ENCODE data around the gene PXMP4.
"Not testable (repeated sequence)": the region's sequence is repeated elsewhere in the genome, so short reads cannot be mapped to it uniquely, and the experiment has no call there.

PXMP4 gene

GRCh38 chr20:33701629-33702450, 18.3 kb downstream of the PXMP4 start:
- H3K27me3 ChIP-seq (replicated peaks; ENCODE audit: control insufficient read depth, insufficient read depth, low read length), result no peaks in the 10 kb centered on the region

GRCh38 chr20:33700696-33701441, 19.2 kb downstream of the PXMP4 start:
- H3K27me3 ChIP-seq (replicated peaks; ENCODE audit: control insufficient read depth, insufficient read depth, low read length); DNase-seq (ENCODE audit: low read depth); H3K4me3 ChIP-seq (ENCODE audit: low read length); H3K9ac ChIP-seq (ENCODE audit: low read length); H3K9me3 ChIP-seq (ENCODE audit: control insufficient read depth, low read length); H3K36me3 ChIP-seq (ENCODE audit: control insufficient read depth, insufficient read depth, low read length, severe bottlenecking): not testable (repeated sequence)
- peaks cover 12% of the 10 kb centered on the region for H3K4me1 ChIP-seq (ENCODE audit: control insufficient read depth, insufficient read depth, low read length)

More at GRCh38 chr20:33701629-33702450, 18.3 kb downstream of the PXMP4 start:
- DNase-seq (ENCODE audit: low read depth), result no peak
- no peak overlapping the region for H3K4me3 ChIP-seq (ENCODE audit: low read length)
- no peaks in the 10 kb centered on the region for H3K9me3 ChIP-seq (ENCODE audit: control insufficient read depth, low read length)
- H3K36me3 ChIP-seq (ENCODE audit: control insufficient read depth, insufficient read depth, low read length, severe bottlenecking), result no peaks in the 10 kb centered on the region
- peaks cover 7% of the 10 kb centered on the region for H3K4me1 ChIP-seq (ENCODE audit: control insufficient read depth, insufficient read depth, low read length)
- H3K9ac ChIP-seq (ENCODE audit: low read length), result no peak overlapping the region

- H3K27me3 ChIP-seq (replicated peaks; ENCODE audit: control insufficient read depth, insufficient read depth, low read length); H3K36me3 ChIP-seq (ENCODE audit: control insufficient read depth, insufficient read depth, low read length, severe bottlenecking); DNase-seq (ENCODE audit: low read depth); H3K4me3 ChIP-seq (ENCODE audit: low read length); H3K9me3 ChIP-seq (ENCODE audit: control insufficient read depth, low read length); H3K9ac ChIP-seq (ENCODE audit: low read length): not testable (repeated sequence)
- peaks cover 19% of the 10 kb centered on the region for H3K4me1 ChIP-seq (ENCODE audit: control insufficient read depth, insufficient read depth, low read length)
Measured at GRCh38 chr20:33698966-33699365, 21.1 kb downstream of the PXMP4 start.

- Histone ChIP-seq H3K4me3 (ENCODE audit: low read length) (no peak overlapping the region), H3K4me1 (ENCODE audit: control insufficient read depth, insufficient read depth, low read length) (peaks cover 19% of the 10 kb centered on the region), H3K9ac (ENCODE audit: low read length) (peak overlapping the region; percentile 42), H3K27me3 (replicated peaks; ENCODE audit: control insufficient read depth, insufficient read depth, low read length) (no peaks in the 10 kb centered on the region), H3K9me3 (ENCODE audit: control insufficient read depth, low read length) (no peaks in the 10 kb centered on the region), H3K36me3 (ENCODE audit: control insufficient read depth, insufficient read depth, low read length, severe bottlenecking) (no peaks in the 10 kb centered on the region)
- DNase-seq (ENCODE audit: low read depth), result peak; percentile 90
Measured at GRCh38 chr20:33697129-33697528, 23.0 kb downstream of the PXMP4 start.

GRCh38 chr20:33696448-33696847, 23.7 kb downstream of the PXMP4 start:
- Histone ChIP-seq H3K9me3 (ENCODE audit: control insufficient read depth, low read length) (no peaks in the 10 kb centered on the region), H3K27me3 (replicated peaks; ENCODE audit: control insufficient read depth, insufficient read depth, low read length) (no peaks in the 10 kb centered on the region), H3K36me3 (ENCODE audit: control insufficient read depth, insufficient read depth, low read length, severe bottlenecking) (no peaks in the 10 kb centered on the region), H3K9ac (ENCODE audit: low read length) (no peak overlapping the region), H3K4me3 (ENCODE audit: low read length) (no peak overlapping the region), H3K4me1 (ENCODE audit: control insufficient read depth, insufficient read depth, low read length) (peaks cover 19% of the 10 kb centered on the region)
- no peak for DNase-seq (ENCODE audit: low read depth)

- no peaks in the 10 kb centered on the region for H3K36me3 ChIP-seq (ENCODE audit: control insufficient read depth, insufficient read depth, low read length, severe bottlenecking)
- no peaks in the 10 kb centered on the region for H3K9me3 ChIP-seq (ENCODE audit: control insufficient read depth, low read length)
- no peaks in the 10 kb centered on the region for H3K27me3 ChIP-seq (replicated peaks; ENCODE audit: control insufficient read depth, insufficient read depth, low read length)
- H3K9ac ChIP-seq (ENCODE audit: low read length), result no peak overlapping the region
- H3K4me3 ChIP-seq (ENCODE audit: low read length), result no peak overlapping the region
- DNase-seq (ENCODE audit: low read depth), result no peak
- H3K4me1 ChIP-seq (ENCODE audit: control insufficient read depth, insufficient read depth, low read length), result peaks cover 25% of the 10 kb centered on the region
Measured at GRCh38 chr20:33694639-33695012, 25.5 kb downstream of the PXMP4 start.

- Histone ChIP-seq H3K27me3 (replicated peaks; ENCODE audit: control insufficient read depth, insufficient read depth, low read length) (no peaks in the 10 kb centered on the region), H3K9me3 (ENCODE audit: control insufficient read depth, low read length) (no peaks in the 10 kb centered on the region), H3K9ac (ENCODE audit: low read length) (no peak overlapping the region), H3K4me1 (ENCODE audit: control insufficient read depth, insufficient read depth, low read length) (peaks cover 31% of the 10 kb centered on the region), H3K4me3 (ENCODE audit: low read length) (no peak overlapping the region), H3K36me3 (ENCODE audit: control insufficient read depth, insufficient read depth, low read length, severe bottlenecking) (no peaks in the 10 kb centered on the region)
- no peak for DNase-seq (ENCODE audit: low read depth)
Measured at GRCh38 chr20:33693741-33694638, 26.1 kb downstream of the PXMP4 start.

- H3K36me3 ChIP-seq (ENCODE audit: control insufficient read depth, insufficient read depth, low read length, severe bottlenecking), result no peaks in the 10 kb centered on the region
Measured at GRCh38 chr20:33693289-33693688, 26.8 kb downstream of the PXMP4 start.

GRCh38 chr20:33689973-33690372, 30.1 kb downstream of the PXMP4 start:
- no peaks in the 10 kb centered on the region for H3K36me3 ChIP-seq (ENCODE audit: control insufficient read depth, insufficient read depth, low read length, severe bottlenecking)
- no peak overlapping the region for H3K4me3 ChIP-seq (ENCODE audit: low read length)
- no peaks in the 10 kb centered on the region for H3K27me3 ChIP-seq (replicated peaks; ENCODE audit: control insufficient read depth, insufficient read depth, low read length)
- H3K9me3 ChIP-seq (ENCODE audit: control insufficient read depth, low read length), result no peaks in the 10 kb centered on the region
- H3K4me1 ChIP-seq (ENCODE audit: control insufficient read depth, insufficient read depth, low read length), result peaks cover 44% of the 10 kb centered on the region
- DNase-seq (ENCODE audit: low read depth), result no peak
- no peak overlapping the region for H3K9ac ChIP-seq (ENCODE audit: low read length)

More at GRCh38 chr20:33693289-33693688, 26.8 kb downstream of the PXMP4 start:
- Histone ChIP-seq H3K4me1 (ENCODE audit: control insufficient read depth, insufficient read depth, low read length) (peaks cover 38% of the 10 kb centered on the region), H3K9me3 (ENCODE audit: control insufficient read depth, low read length) (no peaks in the 10 kb centered on the region), H3K9ac (ENCODE audit: low read length) (no peak overlapping the region), H3K27me3 (replicated peaks; ENCODE audit: control insufficient read depth, insufficient read depth, low read length) (no peaks in the 10 kb centered on the region), H3K4me3 (ENCODE audit: low read length) (no peak overlapping the region)
- no peak for DNase-seq (ENCODE audit: low read depth)

GRCh38 chr20:33689493-33689892, 30.6 kb downstream of the PXMP4 start:
- Histone ChIP-seq H3K9ac (ENCODE audit: low read length) (no peak overlapping the region), H3K4me1 (ENCODE audit: control insufficient read depth, insufficient read depth, low read length) (peaks cover 47% of the 10 kb centered on the region), H3K36me3 (ENCODE audit: control insufficient read depth, insufficient read depth, low read length, severe bottlenecking) (no peaks in the 10 kb centered on the region), H3K9me3 (ENCODE audit: control insufficient read depth, low read length) (no peaks in the 10 kb centered on the region), H3K4me3 (ENCODE audit: low read length) (no peak overlapping the region), H3K27me3 (replicated peaks; ENCODE audit: control insufficient read depth, insufficient read depth, low read length) (no peaks in the 10 kb centered on the region)
- DNase-seq (ENCODE audit: low read depth), result no peak

GRCh38 chr20:33688938-33689424, 31.1 kb downstream of the PXMP4 start:
- peaks cover 42% of the 10 kb centered on the region for H3K4me1 ChIP-seq (ENCODE audit: control insufficient read depth, insufficient read depth, low read length)
- no peak overlapping the region for H3K4me3 ChIP-seq (ENCODE audit: low read length)
- no peak overlapping the region for H3K9ac ChIP-seq (ENCODE audit: low read length)
- H3K9me3 ChIP-seq (ENCODE audit: control insufficient read depth, low read length), result no peaks in the 10 kb centered on the region
- no peak for DNase-seq (ENCODE audit: low read depth)
- no peaks in the 10 kb centered on the region for H3K27me3 ChIP-seq (replicated peaks; ENCODE audit: control insufficient read depth, insufficient read depth, low read length)
- H3K36me3 ChIP-seq (ENCODE audit: control insufficient read depth, insufficient read depth, low read length, severe bottlenecking), result no peaks in the 10 kb centered on the region

All from adipocyte (in vitro differentiated cells).